Astrocyte of the spinal cord (primary cell): Measurements from ENCODE around the gene SLC22A14.

Experiments
- DNase-seq: peaks from one replicate; pipeline ENCODE4 v3.0.0; 2011; ENCODE audit warnings: low read depth, low spot score
- H3K4me3 ChIP-seq: 2 replicates; pipeline ENCODE4 v1.5.1; 2011; ENCODE audit warnings: low read depth, mild to moderate bottlenecking, low read length, moderate library complexity
- in situ Hi-C: cut with HindIII; loops from 2 replicates; pipeline ENCODE4 v1.10.0; 2017; ENCODE audit warnings: low sequenced_read_pairs
- TF ChIP-seq, protein P1 (sequence below): IDR thresholded peaks from 2 replicates; pipeline ENCODE4 v1.5.1; 2012; ENCODE audit warnings: low read depth, mild to moderate bottlenecking, low read length, inconsistent platforms

SLC22A14 gene

GRCh38 chr3:38297947-38298711 lies 16.0 kb downstream of the SLC22A14 start:
- in situ Hi-C loops = no loop called here
- peak; percentile 21 for DNase-seq
- H3K4me3 ChIP-seq = no peak overlapping the region
- TF ChIP-seq, protein P1, sequence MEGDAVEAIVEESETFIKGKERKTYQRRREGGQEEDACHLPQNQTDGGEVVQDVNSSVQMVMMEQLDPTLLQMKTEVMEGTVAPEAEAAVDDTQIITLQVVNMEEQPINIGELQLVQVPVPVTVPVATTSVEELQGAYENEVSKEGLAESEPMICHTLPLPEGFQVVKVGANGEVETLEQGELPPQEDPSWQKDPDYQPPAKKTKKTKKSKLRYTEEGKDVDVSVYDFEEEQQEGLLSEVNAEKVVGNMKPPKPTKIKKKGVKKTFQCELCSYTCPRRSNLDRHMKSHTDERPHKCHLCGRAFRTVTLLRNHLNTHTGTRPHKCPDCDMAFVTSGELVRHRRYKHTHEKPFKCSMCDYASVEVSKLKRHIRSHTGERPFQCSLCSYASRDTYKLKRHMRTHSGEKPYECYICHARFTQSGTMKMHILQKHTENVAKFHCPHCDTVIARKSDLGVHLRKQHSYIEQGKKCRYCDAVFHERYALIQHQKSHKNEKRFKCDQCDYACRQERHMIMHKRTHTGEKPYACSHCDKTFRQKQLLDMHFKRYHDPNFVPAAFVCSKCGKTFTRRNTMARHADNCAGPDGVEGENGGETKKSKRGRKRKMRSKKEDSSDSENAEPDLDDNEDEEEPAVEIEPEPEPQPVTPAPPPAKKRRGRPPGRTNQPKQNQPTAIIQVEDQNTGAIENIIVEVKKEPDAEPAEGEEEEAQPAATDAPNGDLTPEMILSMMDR = peak; percentile 51

DNA sequence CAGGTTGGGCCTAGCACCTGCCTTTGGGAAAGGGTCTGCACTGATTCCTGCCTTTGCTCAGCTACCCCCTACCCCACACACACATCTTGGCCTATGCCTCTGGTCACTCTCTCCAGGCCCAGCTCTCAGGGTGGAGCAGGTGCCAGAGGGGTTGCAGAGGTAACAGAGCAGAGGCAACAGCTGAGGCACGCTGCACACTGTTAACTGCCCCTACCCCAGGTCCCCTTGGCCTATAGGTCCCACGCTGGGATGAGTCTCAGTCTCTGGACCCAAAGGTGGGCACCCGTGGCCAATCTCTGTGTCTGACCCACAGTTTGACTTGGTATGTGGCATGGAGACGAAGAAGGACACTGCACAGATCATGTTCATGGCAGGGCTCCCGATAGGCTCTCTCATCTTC lies 24.8 kb downstream of the SLC22A14 start:
- in situ Hi-C loops = no loop called here
- DNase-seq = no peak
- H3K4me3 ChIP-seq = no peak overlapping the region
- TF ChIP-seq, protein P1 = no peak

GRCh38 chr3:38307599-38307998 lies 25.5 kb downstream of the SLC22A14 start:
- H3K4me3 ChIP-seq = no peak overlapping the region
- in situ Hi-C loops = no loop called here
- TF ChIP-seq, protein P1 = no peak
- no peak for DNase-seq

DNA sequence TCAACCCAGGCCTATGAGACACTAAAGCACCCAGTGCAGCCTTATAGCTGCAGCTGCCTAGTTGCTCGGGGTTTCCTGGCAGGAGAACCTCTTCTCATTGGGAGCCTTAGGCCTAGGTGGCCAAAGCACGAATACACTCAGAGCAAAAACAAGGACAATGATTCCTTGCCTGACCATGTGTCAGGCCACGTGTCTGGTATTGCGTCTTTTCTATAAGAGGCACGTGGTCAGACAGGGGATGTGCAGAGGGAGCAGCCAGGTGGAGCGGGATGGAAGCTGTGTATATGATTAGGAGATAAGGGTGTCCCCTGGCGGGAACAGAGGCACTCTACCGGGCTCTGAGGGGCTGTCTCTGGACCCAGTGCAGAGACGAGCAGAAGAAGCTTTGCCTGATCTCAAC lies 26.4 kb downstream of the SLC22A14 start:
- in situ Hi-C loops = no loop called here
- TF ChIP-seq, protein P1 = no peak
- H3K4me3 ChIP-seq = no peak overlapping the region
- no peak for DNase-seq

- no peak for DNase-seq
- in situ Hi-C loops = no loop called here
- H3K4me3 ChIP-seq = no peak overlapping the region
- TF ChIP-seq, protein P1 = no peak
Measured at GRCh38 chr3:38311476-38311875, 29.4 kb downstream of the SLC22A14 start.

DNA sequence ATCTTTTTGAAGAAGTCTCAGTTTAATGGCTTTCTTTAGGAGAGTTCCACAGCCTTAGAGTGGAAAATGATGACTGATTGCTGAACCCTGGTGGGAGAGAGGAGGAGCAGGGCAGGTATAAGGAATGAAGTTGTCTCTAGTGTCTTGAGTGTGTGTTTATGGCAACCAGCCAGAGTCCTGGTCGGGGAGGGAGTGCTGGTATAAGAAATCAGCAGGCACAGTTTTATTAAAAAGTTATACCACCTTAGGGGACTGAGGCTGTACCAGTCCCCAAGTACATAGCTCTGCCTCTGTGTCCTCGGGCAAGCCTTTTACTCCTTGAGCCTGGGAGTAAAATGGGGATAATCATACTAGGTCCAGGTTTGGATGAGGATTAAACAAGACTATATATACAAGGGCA lies 29.8 kb downstream of the SLC22A14 start:
- H3K4me3 ChIP-seq = no peak overlapping the region
- in situ Hi-C loops = no loop called here
- no peak for DNase-seq
- TF ChIP-seq, protein P1 = no peak

GRCh38 chr3:38312356-38312755 lies 30.3 kb downstream of the SLC22A14 start:
- DNase-seq = no peak
- in situ Hi-C loops = no loop called here
- TF ChIP-seq, protein P1 = no peak
- H3K4me3 ChIP-seq = no peak overlapping the region
